OCI-LY1 (cell line): ENCODE results near the gene SMIM41.

Experiments
- H2AFZ ChIP-seq: fragments of 200-600 bp; sonication (generic), shearing (Covaris generic); 2 replicates; pipeline ENCODE4 v1.6.0; 2014; ENCODE audit warnings: antibody characterized with exemption, mild to moderate bottlenecking, low read length
- H3F3A ChIP-seq: fragments of 200-600 bp; sonication (generic), shearing (Covaris generic); 2 replicates; pipeline ENCODE4 v1.6.0; 2014; ENCODE audit warnings: mild to moderate bottlenecking, antibody characterized with exemption, low read length, moderate library complexity; ENCODE audit not compliant: insufficient read depth
- H3K27ac ChIP-seq: fragments of 200-600 bp; sonication (generic); 2 replicates; pipeline ENCODE4 v1.5.1; 2014; ENCODE audit warnings: low read length, mixed run types, mild to moderate bottlenecking, low read depth; ENCODE audit not compliant: poor library complexity, severe bottlenecking
- H3K27me3 ChIP-seq: fragments of 200-600 bp; sonication (generic); 2 replicates; pipeline ENCODE4 v1.6.0; 2014; ENCODE audit warnings: antibody characterized with exemption, mild to moderate bottlenecking, low read length, moderate library complexity; ENCODE audit not compliant: insufficient read depth
- H3K36me3 ChIP-seq: fragments of 200-600 bp; sonication (generic); 2 replicates; pipeline ENCODE4 v1.6.1; 2014; ENCODE audit warnings: mild to moderate bottlenecking, antibody characterized with exemption, low read length, moderate library complexity, mixed read lengths; ENCODE audit not compliant: insufficient read depth
- H3K4me1 ChIP-seq: fragments of 200-600 bp; sonication (generic); 2 replicates; pipeline ENCODE4 v1.5.1; 2014; ENCODE audit warnings: mild to moderate bottlenecking, low read length, moderate library complexity; ENCODE audit not compliant: insufficient read depth, severe bottlenecking
- H3K4me2 ChIP-seq: fragments of 200-600 bp; sonication (generic), shearing (Covaris generic); 2 replicates; pipeline ENCODE4 v1.6.1; 2014; ENCODE audit warnings: low read length
- H3K4me3 ChIP-seq: fragments of 200-600 bp; sonication (generic); 2 replicates; pipeline ENCODE4 v1.5.1; 2014; ENCODE audit warnings: low read length, low read depth, mild to moderate bottlenecking, mixed read lengths; ENCODE audit not compliant: poor library complexity, severe bottlenecking
- H3K79me2 ChIP-seq: fragments of 200-600 bp; shearing (Covaris generic); 2 replicates; pipeline ENCODE4 v1.6.1; 2016; ENCODE audit warnings: mixed run types, low read length, mixed read lengths; ENCODE audit not compliant: insufficient read depth
- H3K9ac ChIP-seq: fragments of 200-600 bp; sonication (generic), shearing (Covaris generic); 2 replicates; pipeline ENCODE4 v1.6.1; 2014; ENCODE audit warnings: mild to moderate bottlenecking, low read length, mixed read lengths
- H3K9me2 ChIP-seq: fragments of 200-600 bp; sonication (generic), shearing (Covaris generic); 2 replicates; pipeline ENCODE4 v1.6.1; 2014; ENCODE audit warnings: low read depth, mild to moderate bottlenecking, low read length, mixed read lengths
- H3K9me3 ChIP-seq: fragments of 200-600 bp; shearing (Covaris generic); 2 replicates; pipeline ENCODE4 v1.6.1; 2014; ENCODE audit warnings: low read length, mixed read lengths
- H4K20me1 ChIP-seq: fragments of 200-600 bp; sonication (generic), shearing (Covaris generic); 2 replicates; pipeline ENCODE4 v1.6.0; 2016; ENCODE audit warnings: mild to moderate bottlenecking, low read length; ENCODE audit not compliant: insufficient read depth
- CTCF ChIP-seq: fragments of 200-600 bp; sonication (generic), shearing (Covaris generic); IDR thresholded peaks from 2 replicates; pipeline ENCODE4 v1.5.1; 2017; ENCODE audit warnings: mild to moderate bottlenecking, antibody characterized with exemption, low read length, moderate library complexity, mixed read lengths
- EZH2 ChIP-seq: fragments of 200-600 bp; sonication (generic), shearing (Covaris generic); IDR thresholded peaks from 2 replicates; pipeline ENCODE4 v1.8.0; 2017; ENCODE audit warnings: borderline replicate concordance, mixed run types, mild to moderate bottlenecking, antibody characterized with exemption, low read length, moderate library complexity, mixed read lengths

SMIM41 gene

GRCh38 chr12:52122904-52123303, 43.4 kb downstream of the SMIM41 start:
- H3K27ac ChIP-seq, result peak overlapping the region; percentile 98
- H3K36me3 ChIP-seq, result no peaks in the 10 kb centered on the region
- no peak overlapping the region for H3K4me3 ChIP-seq
- no peaks in the 10 kb centered on the region for H3K9me3 ChIP-seq
- peaks cover 61% of the 10 kb centered on the region for H3K4me1 ChIP-seq
- no peak overlapping the region for H3K4me2 ChIP-seq
- no peak for TF ChIP-seq CTCF
- TF ChIP-seq EZH2, result no peak
- H4K20me1 ChIP-seq, result no peaks in the 10 kb centered on the region
- H3K9me2 ChIP-seq, result no peaks in the 10 kb centered on the region
- no peaks in the 10 kb centered on the region for H3K27me3 ChIP-seq
- H3F3A ChIP-seq, result peaks cover 5% of the 10 kb centered on the region
- no peaks in the 10 kb centered on the region for H3K79me2 ChIP-seq
- H3K9ac ChIP-seq, result no peak overlapping the region
- H2AFZ ChIP-seq, result no peak overlapping the region

- peaks cover 54% of the 10 kb centered on the region for H3K4me1 ChIP-seq
- peak overlapping the region; percentile 64 for H3K4me2 ChIP-seq
- TF ChIP-seq EZH2 (no peak), CTCF (no peak)
- H3K79me2 ChIP-seq, result no peaks in the 10 kb centered on the region
- H3K36me3 ChIP-seq, result no peaks in the 10 kb centered on the region
- peak overlapping the region; percentile 49 for H3K27ac ChIP-seq
- peak overlapping the region; percentile 42 for H3K4me3 ChIP-seq
- peak overlapping the region; percentile 55; the same call in 1 of the 2 replicates for H2AFZ ChIP-seq
- H3K9me3 ChIP-seq, result no peaks in the 10 kb centered on the region
- no peaks in the 10 kb centered on the region for H3K27me3 ChIP-seq
- no peaks in the 10 kb centered on the region for H3K9me2 ChIP-seq
- no peaks in the 10 kb centered on the region for H4K20me1 ChIP-seq
- peak overlapping the region; percentile 53 for H3K9ac ChIP-seq
- H3F3A ChIP-seq, result peaks cover 4% of the 10 kb centered on the region
Measured at GRCh38 chr12:52123487-52124186, 44.1 kb downstream of the SMIM41 start.

GRCh38 chr12:52125476-52125900, 46.0 kb downstream of the SMIM41 start:
- Histone ChIP-seq H3K9me2 (no peaks in the 10 kb centered on the region), H3K4me1 (peaks cover 37% of the 10 kb centered on the region), H3K27me3 (no peaks in the 10 kb centered on the region), H3F3A (no peaks in the 10 kb centered on the region; the same call in 1 of the 2 replicates), H3K9me3 (no peaks in the 10 kb centered on the region), H2AFZ (no peak overlapping the region), H3K27ac (no peak overlapping the region), H3K79me2 (no peaks in the 10 kb centered on the region), H3K4me2 (no peak overlapping the region), H3K9ac (no peak overlapping the region), H3K4me3 (no peak overlapping the region), H3K36me3 (no peaks in the 10 kb centered on the region), H4K20me1 (no peaks in the 10 kb centered on the region)
- no peak for TF ChIP-seq CTCF
- TF ChIP-seq EZH2, result no peak
